D721Med (cell line): ENCODE results near the gene CHRM1.

Source experiments
- DNase-seq: peaks from one replicate; pipeline ENCODE4 v3.0.0; 2011; ENCODE audit warnings: low spot score; ENCODE audit not compliant: insufficient read length
- FAIRE-seq: peaks from 2 replicates; lab custom pipeline; 2011; peaks lifted over from hg19 to GRCh38; lab: Jason Lieb, UNC
- TF ChIP-seq, protein P1 (sequence below): IDR thresholded peaks from 2 replicates; pipeline ENCODE4 v1.5.1; 2012; ENCODE audit warnings: mild to moderate bottlenecking, control low read depth; ENCODE audit not compliant: insufficient read depth; ENCODE audit errors: missing control alignments

The CHRM1 gene

DNA sequence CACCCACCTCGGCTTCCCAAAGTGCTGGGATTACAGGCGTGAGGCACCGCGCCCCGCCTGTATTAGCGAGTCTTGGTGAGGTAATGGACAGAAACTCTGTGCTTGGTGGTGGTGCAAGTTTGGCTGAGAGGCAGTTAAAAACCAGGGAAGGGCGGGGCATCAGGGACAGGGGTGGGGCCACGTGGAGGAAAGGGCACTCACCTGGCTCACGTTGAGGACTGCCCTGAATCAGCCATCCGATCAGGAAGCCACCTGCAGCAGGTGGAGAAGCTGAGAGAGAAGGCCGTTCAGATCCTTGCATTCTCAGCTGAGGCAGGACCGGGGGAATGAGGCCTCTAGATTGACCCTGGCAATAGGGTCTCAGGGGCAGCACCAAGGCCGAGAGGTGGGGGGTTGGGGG is 12.1 kb upstream of the CHRM1 start:
- DNase-seq (no peak), FAIRE-seq (no peak)
- TF ChIP-seq, protein P1, sequence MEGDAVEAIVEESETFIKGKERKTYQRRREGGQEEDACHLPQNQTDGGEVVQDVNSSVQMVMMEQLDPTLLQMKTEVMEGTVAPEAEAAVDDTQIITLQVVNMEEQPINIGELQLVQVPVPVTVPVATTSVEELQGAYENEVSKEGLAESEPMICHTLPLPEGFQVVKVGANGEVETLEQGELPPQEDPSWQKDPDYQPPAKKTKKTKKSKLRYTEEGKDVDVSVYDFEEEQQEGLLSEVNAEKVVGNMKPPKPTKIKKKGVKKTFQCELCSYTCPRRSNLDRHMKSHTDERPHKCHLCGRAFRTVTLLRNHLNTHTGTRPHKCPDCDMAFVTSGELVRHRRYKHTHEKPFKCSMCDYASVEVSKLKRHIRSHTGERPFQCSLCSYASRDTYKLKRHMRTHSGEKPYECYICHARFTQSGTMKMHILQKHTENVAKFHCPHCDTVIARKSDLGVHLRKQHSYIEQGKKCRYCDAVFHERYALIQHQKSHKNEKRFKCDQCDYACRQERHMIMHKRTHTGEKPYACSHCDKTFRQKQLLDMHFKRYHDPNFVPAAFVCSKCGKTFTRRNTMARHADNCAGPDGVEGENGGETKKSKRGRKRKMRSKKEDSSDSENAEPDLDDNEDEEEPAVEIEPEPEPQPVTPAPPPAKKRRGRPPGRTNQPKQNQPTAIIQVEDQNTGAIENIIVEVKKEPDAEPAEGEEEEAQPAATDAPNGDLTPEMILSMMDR: no peak

DNA sequence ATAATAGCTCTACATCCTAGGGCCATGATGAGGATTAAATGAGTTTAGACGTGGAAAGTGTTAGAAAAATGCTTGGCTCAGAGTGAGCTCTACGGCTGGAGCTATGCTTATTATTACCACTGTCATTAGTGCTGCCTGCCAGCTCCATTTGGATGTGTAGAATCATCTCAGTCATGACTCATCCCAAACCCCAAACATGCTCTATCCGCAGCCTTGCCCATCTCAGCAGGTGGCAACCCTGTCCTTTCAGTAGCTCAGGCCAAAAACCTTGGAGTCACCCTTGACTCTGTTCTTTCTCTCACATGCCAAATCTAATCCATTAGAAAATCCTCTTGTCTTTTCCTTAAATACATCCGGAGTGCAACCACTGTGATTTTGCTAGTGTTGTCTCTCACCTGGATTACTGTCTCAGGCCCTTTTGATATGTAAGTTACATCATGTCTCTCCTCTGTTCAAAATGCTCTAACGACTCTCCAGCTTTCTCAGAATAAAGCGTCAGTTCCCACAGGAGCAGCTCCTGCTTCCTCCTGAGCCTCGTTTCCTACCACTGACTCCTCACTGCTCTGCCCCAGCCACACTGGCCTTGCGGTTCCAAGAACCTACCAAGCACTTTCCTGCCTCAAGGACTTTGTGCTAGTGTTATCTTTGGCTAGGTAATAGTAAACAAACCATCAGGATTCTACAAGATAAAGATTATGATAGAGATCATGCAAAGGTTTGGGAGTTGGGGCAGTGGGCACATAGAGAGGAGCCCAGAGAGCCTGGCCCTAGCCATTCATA is 10.5 kb upstream of the CHRM1 start:
- FAIRE-seq: no peak
- no peak for DNase-seq
- TF ChIP-seq, protein P1: no peak

- TF ChIP-seq, protein P1: no peak
These were observed 9.5 kb upstream of the CHRM1 start for GRCh38 chr11:62930666-62931065.

GRCh38 chr11:62930157-62930556 is 9.0 kb upstream of the CHRM1 start:
- TF ChIP-seq, protein P1: no peak
- FAIRE-seq (no peak), DNase-seq (no peak)

More at GRCh38 chr11:62930666-62931065, 9.5 kb upstream of the CHRM1 start:
- DNase-seq (no peak), FAIRE-seq (no peak)

- TF ChIP-seq, protein P1: no peak
- DNase-seq: no peak
- no peak for FAIRE-seq
These were observed 6.8 kb upstream of the CHRM1 start for GRCh38 chr11:62928011-62928410.

- DNase-seq (no peak), FAIRE-seq (no peak)
- TF ChIP-seq, protein P1: no peak
These were observed 5.7 kb upstream of the CHRM1 start for GRCh38 chr11:62926680-62927455.
